ENCODE results near the gene SAMD4A. TPM values are rescaled to one million over a fixed set of nuclear protein-coding genes. Genes with fewer than 3 reads are reported as not detected.

The SAMD4A gene
- total RNA-seq, 3 donors from 2014 or later = 28.5 to 44.6 (median 36.2) TPM

DNA sequence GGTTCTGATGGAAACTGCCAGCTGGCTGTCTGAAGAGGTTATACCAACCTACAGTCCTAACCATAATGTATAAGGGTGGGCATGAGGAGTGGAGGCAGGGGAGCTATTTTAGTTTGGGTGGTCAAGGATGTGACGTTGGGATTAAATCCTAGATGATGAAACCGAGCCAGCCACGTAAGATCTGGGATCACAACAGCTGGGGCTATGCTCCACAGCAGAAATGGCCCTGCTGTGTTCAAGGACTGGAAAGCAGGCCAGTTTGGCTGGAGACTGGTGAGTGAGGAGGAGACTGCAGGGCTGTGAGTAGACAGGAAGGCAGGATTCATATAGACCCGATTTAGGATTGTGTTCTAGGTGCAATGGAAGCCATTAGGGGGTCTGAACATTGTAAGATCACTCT is 66.1 kb downstream of the SAMD4A start:
- TF ChIP-seq POLR2A (IDR thresholded peaks at IDR 0.05) = no peak
- TF ChIP-seq, protein P1, sequence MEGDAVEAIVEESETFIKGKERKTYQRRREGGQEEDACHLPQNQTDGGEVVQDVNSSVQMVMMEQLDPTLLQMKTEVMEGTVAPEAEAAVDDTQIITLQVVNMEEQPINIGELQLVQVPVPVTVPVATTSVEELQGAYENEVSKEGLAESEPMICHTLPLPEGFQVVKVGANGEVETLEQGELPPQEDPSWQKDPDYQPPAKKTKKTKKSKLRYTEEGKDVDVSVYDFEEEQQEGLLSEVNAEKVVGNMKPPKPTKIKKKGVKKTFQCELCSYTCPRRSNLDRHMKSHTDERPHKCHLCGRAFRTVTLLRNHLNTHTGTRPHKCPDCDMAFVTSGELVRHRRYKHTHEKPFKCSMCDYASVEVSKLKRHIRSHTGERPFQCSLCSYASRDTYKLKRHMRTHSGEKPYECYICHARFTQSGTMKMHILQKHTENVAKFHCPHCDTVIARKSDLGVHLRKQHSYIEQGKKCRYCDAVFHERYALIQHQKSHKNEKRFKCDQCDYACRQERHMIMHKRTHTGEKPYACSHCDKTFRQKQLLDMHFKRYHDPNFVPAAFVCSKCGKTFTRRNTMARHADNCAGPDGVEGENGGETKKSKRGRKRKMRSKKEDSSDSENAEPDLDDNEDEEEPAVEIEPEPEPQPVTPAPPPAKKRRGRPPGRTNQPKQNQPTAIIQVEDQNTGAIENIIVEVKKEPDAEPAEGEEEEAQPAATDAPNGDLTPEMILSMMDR (IDR thresholded peaks at IDR 0.05) = no peak
- TF ChIP-seq POLR2AphosphoS5 (IDR thresholded peaks at IDR 0.05) = no peak
- no peak overlapping the region for H3K4me3 ChIP-seq
- H3K36me3 ChIP-seq = no peaks in the 10 kb centered on the region
- H3K9me3 ChIP-seq = no peaks in the 10 kb centered on the region
- H3K27ac ChIP-seq = no peak overlapping the region
- intact Hi-C loops (cut with DNase I; ENCODE audit: low total_unique reads) = no loop called here
- H3K27me3 ChIP-seq = no peaks in the 10 kb centered on the region
- no peaks in the 10 kb centered on the region for H3K4me1 ChIP-seq
- no peak for DNase-seq (ENCODE audit: low spot score in 2 of 2)

- intact Hi-C loops (cut with DNase I; ENCODE audit: low total_unique reads) = no loop called here
- Histone ChIP-seq H3K4me1 (no peaks in the 10 kb centered on the region), H3K27me3 (no peaks in the 10 kb centered on the region), H3K4me3 (no peak overlapping the region), H3K9me3 (no peaks in the 10 kb centered on the region), H3K36me3 (no peaks in the 10 kb centered on the region), H3K27ac (no peak overlapping the region)
- DNase-seq (ENCODE audit: low spot score in 2 of 2) = no peak
- TF ChIP-seq POLR2AphosphoS5 (IDR thresholded peaks at IDR 0.05) (no peak), POLR2A (IDR thresholded peaks at IDR 0.05) (no peak)
- TF ChIP-seq, protein P1 (IDR thresholded peaks at IDR 0.05) = no peak
These were observed 70.6 kb downstream of the SAMD4A start for GRCh38 chr14:54637270-54638134.

DNA sequence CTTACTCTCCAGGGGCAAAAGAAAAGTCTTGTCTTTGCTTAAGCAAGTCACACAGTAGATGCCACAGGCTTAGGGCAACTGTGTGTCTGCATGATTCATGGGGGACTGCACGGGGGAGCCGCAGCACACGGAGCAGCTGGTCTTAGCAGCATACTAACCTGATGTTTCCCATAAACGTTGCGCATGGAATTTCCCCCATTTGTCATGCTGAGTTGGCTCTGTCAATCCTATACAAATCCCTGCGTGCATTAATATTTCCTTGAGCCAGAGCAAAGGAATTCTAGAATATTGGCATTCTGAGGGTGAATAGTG is 71.2 kb downstream of the SAMD4A start:
- no peak overlapping the region for H3K27ac ChIP-seq
- H3K4me3 ChIP-seq = no peak overlapping the region
- no peaks in the 10 kb centered on the region for H3K27me3 ChIP-seq
- intact Hi-C loops (cut with DNase I; ENCODE audit: low total_unique reads) = no loop called here
- H3K36me3 ChIP-seq = no peaks in the 10 kb centered on the region
- no peaks in the 10 kb centered on the region for H3K9me3 ChIP-seq
- no peak for TF ChIP-seq POLR2AphosphoS5 (IDR thresholded peaks at IDR 0.05)
- TF ChIP-seq, protein P1 (IDR thresholded peaks at IDR 0.05) = no peak
- no peak for TF ChIP-seq POLR2A (IDR thresholded peaks at IDR 0.05)
- no peak for DNase-seq (ENCODE audit: low spot score in 2 of 2)
- no peaks in the 10 kb centered on the region for H3K4me1 ChIP-seq

GRCh38 chr14:54639611-54640010 is 72.7 kb downstream of the SAMD4A start:
- Histone ChIP-seq H3K4me1 (no peaks in the 10 kb centered on the region), H3K4me3 (no peak overlapping the region), H3K27me3 (no peaks in the 10 kb centered on the region), H3K27ac (no peak overlapping the region), H3K36me3 (no peaks in the 10 kb centered on the region), H3K9me3 (no peaks in the 10 kb centered on the region)
- no peak for DNase-seq (ENCODE audit: low spot score in 2 of 2)
- no peak for TF ChIP-seq POLR2A (IDR thresholded peaks at IDR 0.05)
- TF ChIP-seq, protein P1 (IDR thresholded peaks at IDR 0.05) = no peak
- no peak for TF ChIP-seq POLR2AphosphoS5 (IDR thresholded peaks at IDR 0.05)
- intact Hi-C loops (cut with DNase I; ENCODE audit: low total_unique reads) = no loop called here

DNA sequence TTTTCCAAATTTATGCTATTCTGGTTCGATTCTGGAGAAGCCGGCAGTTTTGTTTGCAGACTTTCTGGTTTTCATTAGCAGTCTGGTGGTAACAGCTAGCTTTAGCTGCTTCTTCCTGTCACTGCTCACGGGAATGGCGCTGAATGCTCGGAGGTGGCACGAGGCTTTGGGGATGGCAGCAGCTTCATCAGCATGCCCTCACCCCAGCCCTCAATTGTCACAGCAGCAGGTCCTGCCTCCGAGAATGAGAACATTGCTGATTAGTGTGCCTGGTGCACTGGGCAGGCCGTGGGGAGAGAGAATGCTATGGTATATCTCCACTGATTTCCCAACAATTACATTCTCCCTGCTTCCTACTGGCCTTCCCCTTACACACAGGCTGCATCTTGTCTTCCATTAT is 73.6 kb downstream of the SAMD4A start:
- TF ChIP-seq, protein P1 (IDR thresholded peaks at IDR 0.05) = no peak
- no peak for TF ChIP-seq POLR2A (IDR thresholded peaks at IDR 0.05)
- TF ChIP-seq POLR2AphosphoS5 (IDR thresholded peaks at IDR 0.05) = no peak
- H3K4me3 ChIP-seq = no peak overlapping the region
- DNase-seq (ENCODE audit: low spot score in 2 of 2) = no peak
- H3K36me3 ChIP-seq = no peaks in the 10 kb centered on the region
- intact Hi-C loops (cut with DNase I; ENCODE audit: low total_unique reads) = no loop called here
- H3K4me1 ChIP-seq = no peaks in the 10 kb centered on the region
- H3K9me3 ChIP-seq = no peaks in the 10 kb centered on the region
- H3K27ac ChIP-seq = no peak overlapping the region
- no peaks in the 10 kb centered on the region for H3K27me3 ChIP-seq
